Common myeloid progenitor, CD34-positive (primary cell): ENCODE results near the gene RASGRP4.

Source experiments
- CTCF ChIA-PET: fragments of 350-600 bp; sonication (Branson Sonifier 250); formaldehyde crosslinking; loops from one replicate; lab custom pipeline; 2021; ENCODE audit warnings: antibody characterized with exemption; lab: Charles Lee
- POLR2A ChIA-PET: fragments of 350-600 bp; sonication (Branson Sonifier 250); formaldehyde crosslinking; loops from one replicate; lab custom pipeline; 2021; ENCODE audit warnings: antibody characterized with exemption; lab: Charles Lee
- DNase-seq, 3 donors: peaks; one replicate each; pipeline versions ENCODE4 v3.0.0 to v3.0.0-alpha.2; 2013
- H3K27ac ChIP-seq, 2 experiments: 1 replicate in 1 of 2; 2 replicates in 1 of 2; pipeline ENCODE4 v1.7.0; 2013; ENCODE audit warnings: inconsistent platforms in 2 of 2, low read length in 2 of 2, mild to moderate bottlenecking in 2 of 2, low read depth in 1 of 2, moderate library complexity in 1 of 2; ENCODE audit not compliant: severe bottlenecking in 2 of 2, insufficient read depth in 1 of 2, poor library complexity in 1 of 2
- H3K27me3 ChIP-seq, 5 experiments: replicated peaks in 2 of 5; 1 replicate in 3 of 5; 2 replicates in 2 of 5; pipeline versions ENCODE4 v1.6.1 to v1.7.0; 2013; ENCODE audit warnings: low read length in 4 of 5, mild to moderate bottlenecking in 2 of 5, moderate library complexity in 2 of 5, inconsistent platforms in 1 of 5; ENCODE audit not compliant: insufficient read depth in 5 of 5, control insufficient read depth in 4 of 5
- H3K36me3 ChIP-seq, 4 experiments: 1 replicate in 2 of 4; 2 replicates in 2 of 4; pipeline versions ENCODE4 v1.6.1 to v1.7.0; 2013; ENCODE audit warnings: low read length in 3 of 4, control low read depth in 1 of 4, mild to moderate bottlenecking in 1 of 4; ENCODE audit not compliant: control insufficient read depth in 4 of 4, insufficient read depth in 4 of 4
- H3K4me1 ChIP-seq, 4 experiments: 1 replicate in 3 of 4; 2 replicates in 1 of 4; pipeline versions ENCODE4 v1.6.1 to v1.7.1; 2013; ENCODE audit warnings: low read length in 3 of 4, mild to moderate bottlenecking in 3 of 4, control low read depth in 1 of 4, inconsistent platforms in 1 of 4, moderate library complexity in 1 of 4; ENCODE audit not compliant: control insufficient read depth in 4 of 4, insufficient read depth in 4 of 4; ENCODE audit errors: control extremely low read depth in 1 of 4
- H3K4me3 ChIP-seq, 7 experiments: 1 replicate in 4 of 7; 2 replicates in 3 of 7; pipeline versions ENCODE4 v1.5.1 to v1.7.0; 2013; ENCODE audit warnings: mild to moderate bottlenecking in 7 of 7, low read length in 6 of 7, moderate library complexity in 6 of 7, inconsistent platforms in 2 of 7, low read depth in 2 of 7, control low read depth in 1 of 7; ENCODE audit not compliant: insufficient read depth in 4 of 7, control insufficient read depth in 1 of 7; ENCODE audit errors: extremely low read depth in 1 of 7
- H3K9me3 ChIP-seq, 5 experiments: 1 replicate in 4 of 5; 2 replicates in 1 of 5; pipeline versions ENCODE4 v1.6.1 to v1.7.1; 2013; ENCODE audit warnings: low read length in 4 of 5, mild to moderate bottlenecking in 2 of 5, inconsistent platforms in 1 of 5, low read depth in 1 of 5, moderate library complexity in 1 of 5; ENCODE audit not compliant: control insufficient read depth in 4 of 5, insufficient read depth in 2 of 5; ENCODE audit errors: control extremely low read depth in 1 of 5
- WGBS: methylation state at CpG from one replicate; pipeline ENCODE4 v1.1.5; 2013; ENCODE audit not compliant: insufficient coverage; 5-methylcytosine and 5-hydroxymethylcytosine counted together

The RASGRP4 gene

GRCh38 chr19:38448225-38448624, 22.2 kb upstream of the RASGRP4 start:
- WGBS: 95% methylated on average over 5 of the region's 9 CpGs
- Histone ChIP-seq H3K4me1 (no peaks in the 10 kb centered on the region), H3K27ac (no peak overlapping the region), H3K9me3 (no peaks in the 10 kb centered on the region), H3K36me3 (no peaks in the 10 kb centered on the region), H3K27me3 (no peaks in the 10 kb centered on the region), H3K4me3 (no peak overlapping the region)
- no peak for DNase-seq
- ChIA-PET POLR2A (no interaction called here), CTCF (no interaction called here)

- CTCF ChIA-PET: interaction anchor here (0.8 to 4.8 kb wide), 2 partner anchors 39 to 42 kb away, joined by 3 to 30 read pairs; partner anchors contain the start of gene FAM98C
- Histone ChIP-seq H3K27ac (no peak overlapping the region), H3K27me3 (no peaks in the 10 kb centered on the region), H3K36me3 (no peaks in the 10 kb centered on the region), H3K4me1 (peaks cover 0 to 2% (median 0%) of the 10 kb centered on the region in 4 experiments), H3K9me3 (no peaks in the 10 kb centered on the region), H3K4me3 (no peak overlapping the region)
- 92% methylated on average over 7 of the region's 7 CpGs for WGBS
- POLR2A ChIA-PET: no interaction called here
- no peak for DNase-seq
These were observed 19.3 kb upstream of the RASGRP4 start for GRCh38 chr19:38445362-38445761.

- POLR2A ChIA-PET: no interaction called here
- Histone ChIP-seq H3K4me1 (peaks cover 0 to 2% (median 0%) of the 10 kb centered on the region in 4 experiments), H3K27me3 (no peaks in the 10 kb centered on the region), H3K9me3 (no peaks in the 10 kb centered on the region), H3K4me3 (no peak overlapping the region), H3K27ac (no peak overlapping the region), H3K36me3 (no peaks in the 10 kb centered on the region)
- 100% methylated on average over 6 of the region's 7 CpGs for WGBS
- CTCF ChIA-PET: interaction anchor here (4.8 kb wide), 1 partner anchor 40 kb away, joined by 30 read pairs; the partner anchor contains the start of gene FAM98C
- no peak for DNase-seq
These were observed 18.0 kb upstream of the RASGRP4 start for GRCh38 chr19:38444026-38444425.

GRCh38 chr19:38443458-38443999, 17.5 kb upstream of the RASGRP4 start:
- CTCF ChIA-PET: interaction anchor here (4.8 kb wide), 1 partner anchor 40 kb away, joined by 30 read pairs; the partner anchor contains the start of gene FAM98C
- Histone ChIP-seq H3K4me1 (peaks cover 0 to 2% (median 0%) of the 10 kb centered on the region in 4 experiments), H3K9me3 (no peaks in the 10 kb centered on the region), H3K27ac (no peak overlapping the region), H3K27me3 (no peaks in the 10 kb centered on the region), H3K4me3 (no peak overlapping the region), H3K36me3 (no peaks in the 10 kb centered on the region)
- 93% methylated on average over 12 of the region's 15 CpGs for WGBS
- DNase-seq: no peak
- POLR2A ChIA-PET: no interaction called here

GRCh38 chr19:38442736-38443135, 16.7 kb upstream of the RASGRP4 start:
- no peak for DNase-seq
- POLR2A ChIA-PET: no interaction called here
- Histone ChIP-seq H3K9me3 (no peaks in the 10 kb centered on the region), H3K27ac (no peak overlapping the region), H3K4me1 (peaks cover 0 to 2% (median 0%) of the 10 kb centered on the region in 4 experiments), H3K36me3 (no peaks in the 10 kb centered on the region), H3K4me3 (no peak overlapping the region), H3K27me3 (no peaks in the 10 kb centered on the region)
- CTCF ChIA-PET: interaction anchor here (4.8 kb wide), 1 partner anchor 39 kb away, joined by 30 read pairs; the partner anchor contains the start of gene FAM98C
- 97% methylated on average over 7 of the region's 9 CpGs for WGBS

- POLR2A ChIA-PET: no interaction called here
- peak; percentile 48 to 74 (median 74) for DNase-seq
- 43% methylated on average over 5 of the region's 7 CpGs for WGBS
These were observed 15.8 kb upstream of the RASGRP4 start for GRCh38 chr19:38441657-38442348.

GRCh38 chr19:38440592-38440991, 14.6 kb upstream of the RASGRP4 start:
- H3K9me3 ChIP-seq: no peaks in the 10 kb centered on the region
- no peaks in the 10 kb centered on the region for H3K27me3 ChIP-seq
- no peak overlapping the region for H3K4me3 ChIP-seq
- no peak overlapping the region for H3K27ac ChIP-seq
- H3K4me1 ChIP-seq: peaks cover 0 to 2% (median 0%) of the 10 kb centered on the region in 4 experiments
- ChIA-PET CTCF (interaction anchor here (1.0 to 2.9 kb wide), 3 partner anchors 16 to 189 kb away, joined by 3 to 20 read pairs (median 5); partner anchors contain the start of gene FAM98C), POLR2A (no interaction called here)
- H3K36me3 ChIP-seq: no peaks in the 10 kb centered on the region
- DNase-seq: no peak
- WGBS: 98% methylated on average over 8 of the region's 14 CpGs

More at GRCh38 chr19:38441657-38442348, 15.8 kb upstream of the RASGRP4 start:
- Histone ChIP-seq H3K9me3 (no peaks in the 10 kb centered on the region), H3K4me1 (peaks cover 0 to 2% (median 0%) of the 10 kb centered on the region in 4 experiments), H3K27ac (no peak overlapping the region), H3K4me3 (no peak overlapping the region), H3K36me3 (no peaks in the 10 kb centered on the region), H3K27me3 (no peaks in the 10 kb centered on the region)
- CTCF ChIA-PET: interaction anchor here (2.9 kb wide), 1 partner anchor 37 kb away, joined by 20 read pairs; the partner anchor contains the start of gene FAM98C
